BE2C (cell line): ENCODE results near the gene XIRP2.

Experiments used
- DNase-seq: peaks from one replicate; pipeline ENCODE4 v3.0.0-alpha.2; 2020
- H3K27me3 ChIP-seq: fragments of 250-450 bp; sonication (Bioruptor Pico); 2 replicates; pipeline ENCODE4 v1.5.1; 2020; ENCODE audit warnings: mild to moderate bottlenecking
- H3K36me3 ChIP-seq: fragments of 250-450 bp; sonication (Bioruptor Pico); 2 replicates; pipeline ENCODE4 v1.5.1; 2020; ENCODE audit warnings: mild to moderate bottlenecking
- H3K4me1 ChIP-seq: fragments of 250-450 bp; sonication (Bioruptor Pico); 2 replicates; pipeline ENCODE4 v1.5.1; 2020
- H3K4me3 ChIP-seq: 2 replicates; pipeline ENCODE4 v1.5.1; 2011; ENCODE audit warnings: low read depth, low read length
- H3K9me3 ChIP-seq: fragments of 250-450 bp; sonication (Bioruptor Pico); 2 replicates; pipeline ENCODE4 v1.5.1; 2020
- TF ChIP-seq, protein P1 (sequence below): IDR thresholded peaks from 2 replicates; pipeline ENCODE4 v1.5.1; 2012; ENCODE audit warnings: mild to moderate bottlenecking, low read depth, low read length

The XIRP2 gene

DNA sequence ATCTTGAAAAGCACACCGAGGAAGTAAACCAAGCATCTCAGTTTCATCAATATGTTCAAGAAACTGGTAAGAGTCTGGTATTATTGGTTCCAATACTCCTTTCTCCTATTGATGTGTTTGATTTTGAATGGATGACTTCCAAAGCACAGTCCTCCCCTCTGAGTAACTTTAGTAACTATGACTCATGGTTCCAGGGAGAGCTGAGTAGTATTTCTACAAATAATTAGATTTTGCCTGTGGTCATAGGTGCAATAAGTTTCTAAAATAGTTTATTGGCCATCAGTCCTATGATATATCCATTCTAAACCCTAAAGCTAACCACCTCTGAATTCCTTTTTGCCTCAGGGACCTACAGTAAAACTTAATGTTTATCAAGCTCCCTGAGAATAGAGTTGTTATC, 352.4 kb downstream of the XIRP2 start:
- TF ChIP-seq, protein P1, sequence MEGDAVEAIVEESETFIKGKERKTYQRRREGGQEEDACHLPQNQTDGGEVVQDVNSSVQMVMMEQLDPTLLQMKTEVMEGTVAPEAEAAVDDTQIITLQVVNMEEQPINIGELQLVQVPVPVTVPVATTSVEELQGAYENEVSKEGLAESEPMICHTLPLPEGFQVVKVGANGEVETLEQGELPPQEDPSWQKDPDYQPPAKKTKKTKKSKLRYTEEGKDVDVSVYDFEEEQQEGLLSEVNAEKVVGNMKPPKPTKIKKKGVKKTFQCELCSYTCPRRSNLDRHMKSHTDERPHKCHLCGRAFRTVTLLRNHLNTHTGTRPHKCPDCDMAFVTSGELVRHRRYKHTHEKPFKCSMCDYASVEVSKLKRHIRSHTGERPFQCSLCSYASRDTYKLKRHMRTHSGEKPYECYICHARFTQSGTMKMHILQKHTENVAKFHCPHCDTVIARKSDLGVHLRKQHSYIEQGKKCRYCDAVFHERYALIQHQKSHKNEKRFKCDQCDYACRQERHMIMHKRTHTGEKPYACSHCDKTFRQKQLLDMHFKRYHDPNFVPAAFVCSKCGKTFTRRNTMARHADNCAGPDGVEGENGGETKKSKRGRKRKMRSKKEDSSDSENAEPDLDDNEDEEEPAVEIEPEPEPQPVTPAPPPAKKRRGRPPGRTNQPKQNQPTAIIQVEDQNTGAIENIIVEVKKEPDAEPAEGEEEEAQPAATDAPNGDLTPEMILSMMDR = no peak
- no peak for DNase-seq
- no peaks in the 10 kb centered on the region for H3K27me3 ChIP-seq
- H3K9me3 ChIP-seq = no peaks in the 10 kb centered on the region
- no peak overlapping the region for H3K4me3 ChIP-seq
- no peaks in the 10 kb centered on the region for H3K36me3 ChIP-seq
- no peaks in the 10 kb centered on the region for H3K4me1 ChIP-seq

GRCh38 chr2:167249197-167249596, 360.9 kb downstream of the XIRP2 start:
- Histone ChIP-seq H3K36me3 (no peaks in the 10 kb centered on the region), H3K4me1 (no peaks in the 10 kb centered on the region), H3K27me3 (no peaks in the 10 kb centered on the region), H3K9me3 (no peaks in the 10 kb centered on the region), H3K4me3 (no peak overlapping the region)
- TF ChIP-seq, protein P1 = no peak
- DNase-seq = no peak

- DNase-seq = no peak
- no peaks in the 10 kb centered on the region for H3K4me1 ChIP-seq
- no peaks in the 10 kb centered on the region for H3K27me3 ChIP-seq
- no peak overlapping the region for H3K4me3 ChIP-seq
- H3K9me3 ChIP-seq = no peaks in the 10 kb centered on the region
- H3K36me3 ChIP-seq = no peaks in the 10 kb centered on the region
- TF ChIP-seq, protein P1 = no peak
Measured at GRCh38 chr2:167253025-167253424, 364.7 kb downstream of the XIRP2 start.

DNA sequence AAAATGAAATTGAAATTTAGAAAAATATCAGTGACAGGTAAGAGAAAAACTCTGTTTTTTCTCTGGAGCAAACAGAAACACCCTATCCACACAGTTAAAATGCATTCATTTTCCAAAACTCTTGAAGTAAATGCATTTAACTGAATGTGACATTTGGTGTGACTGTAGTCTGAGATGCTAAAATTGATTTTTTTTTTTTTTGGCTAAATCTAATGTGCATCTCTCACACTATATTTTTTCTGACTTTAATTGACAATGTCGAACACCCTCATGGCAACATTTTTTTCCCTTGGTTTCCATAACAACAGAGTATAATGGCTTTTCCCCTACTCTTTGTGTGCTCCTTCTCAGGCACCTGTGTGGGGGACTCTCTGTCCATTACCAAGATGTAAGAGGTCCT, 366.4 kb downstream of the XIRP2 start:
- TF ChIP-seq, protein P1 = no peak
- H3K4me1 ChIP-seq = no peaks in the 10 kb centered on the region
- no peaks in the 10 kb centered on the region for H3K36me3 ChIP-seq
- H3K27me3 ChIP-seq = no peaks in the 10 kb centered on the region
- no peak for DNase-seq
- H3K9me3 ChIP-seq = no peaks in the 10 kb centered on the region
- H3K4me3 ChIP-seq = no peak overlapping the region

GRCh38 chr2:167258712-167259111, 370.4 kb downstream of the XIRP2 start:
- no peaks in the 10 kb centered on the region for H3K9me3 ChIP-seq
- no peaks in the 10 kb centered on the region for H3K4me1 ChIP-seq
- H3K27me3 ChIP-seq = no peaks in the 10 kb centered on the region
- TF ChIP-seq, protein P1 = no peak
- H3K4me3 ChIP-seq = no peak overlapping the region
- DNase-seq = no peak
- H3K36me3 ChIP-seq = no peaks in the 10 kb centered on the region

DNA sequence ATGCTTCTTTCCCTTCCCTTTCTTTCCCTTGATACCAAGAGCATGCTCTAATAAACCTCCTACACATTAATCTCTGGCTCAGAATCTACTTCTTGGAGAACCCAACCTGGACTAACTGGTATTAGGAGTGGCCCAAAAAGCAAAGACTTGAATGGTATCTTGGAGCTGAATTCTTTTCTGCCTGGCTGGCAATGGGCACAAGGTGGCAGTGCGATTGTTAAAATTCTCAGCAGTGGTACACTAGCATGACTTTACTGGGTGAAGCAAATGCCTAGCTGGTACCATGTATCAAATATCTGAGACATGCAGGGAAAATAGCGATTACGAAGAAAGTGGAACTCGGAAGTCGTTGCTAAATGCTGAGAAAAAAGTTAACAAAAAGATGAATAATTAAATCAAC, 376.1 kb downstream of the XIRP2 start:
- DNase-seq = no peak
- TF ChIP-seq, protein P1 = no peak
- Histone ChIP-seq H3K9me3 (no peaks in the 10 kb centered on the region), H3K27me3 (no peaks in the 10 kb centered on the region), H3K4me3 (no peak overlapping the region), H3K4me1 (no peaks in the 10 kb centered on the region), H3K36me3 (no peaks in the 10 kb centered on the region)
